GM21381 (cell line): ENCODE data around the gene DNMT3A.
A peak's percentile ranks its signal among the peaks of the same experiment; 100 is the strongest.

Experiments used
- ATAC-seq: cut with Tn5 transposase; IDR thresholded peaks from one replicate; pipeline ENCODE4 v1.9.1; 2021; ENCODE audit warnings: mild to moderate bottlenecking, moderate library complexity; ENCODE audit not compliant: unreplicated experiment

The DNMT3A gene

DNA sequence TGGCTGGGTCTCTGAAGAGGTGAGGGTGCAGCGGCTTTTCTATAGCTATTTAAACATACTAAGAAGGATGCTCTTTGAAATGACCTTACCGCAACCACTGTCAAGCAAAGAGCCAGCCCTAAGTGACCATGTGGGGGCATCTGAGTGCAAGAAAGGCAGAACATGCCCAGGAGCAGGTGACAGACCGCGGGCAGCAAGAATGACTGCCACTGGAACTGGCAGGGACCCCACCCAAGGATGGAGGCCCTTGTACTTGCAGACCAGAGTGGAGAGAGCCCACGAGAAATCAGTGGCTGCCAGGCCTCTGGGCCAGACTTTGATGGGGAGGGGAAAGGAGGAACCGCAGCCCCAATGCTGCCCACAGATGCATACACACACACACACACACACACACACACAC is 33.1 kb downstream of the DNMT3A start:
- ATAC-seq, result no peak

DNA sequence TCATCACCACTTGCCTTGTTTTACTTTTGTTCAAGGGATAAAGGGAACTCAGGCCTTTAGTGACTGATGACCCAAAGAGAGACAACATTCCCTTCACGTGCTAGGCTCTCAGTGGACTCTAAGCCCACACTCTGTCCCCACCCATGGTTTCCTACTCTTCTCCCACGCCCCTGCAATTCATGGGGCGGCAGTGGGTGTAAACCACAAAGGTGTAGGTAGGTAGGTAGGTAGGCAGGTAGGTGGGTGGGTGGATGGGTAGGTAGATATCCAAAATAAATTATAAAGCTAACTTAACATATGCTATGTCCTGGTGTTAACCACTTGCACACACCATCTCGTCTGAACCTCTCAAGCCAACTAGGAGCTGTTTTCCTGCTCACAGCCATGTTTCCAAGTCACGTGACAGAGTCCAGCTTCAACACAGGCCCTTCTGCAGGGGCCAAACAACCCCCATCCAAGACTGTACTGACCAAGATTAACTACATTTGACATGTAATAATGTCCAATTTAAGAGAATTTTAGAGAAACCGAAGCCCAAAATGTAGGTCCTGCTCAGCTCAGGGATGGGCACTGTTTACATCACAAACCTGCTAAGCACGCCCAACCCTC is 33.7 kb downstream of the DNMT3A start:
- ATAC-seq, result no peak

DNA sequence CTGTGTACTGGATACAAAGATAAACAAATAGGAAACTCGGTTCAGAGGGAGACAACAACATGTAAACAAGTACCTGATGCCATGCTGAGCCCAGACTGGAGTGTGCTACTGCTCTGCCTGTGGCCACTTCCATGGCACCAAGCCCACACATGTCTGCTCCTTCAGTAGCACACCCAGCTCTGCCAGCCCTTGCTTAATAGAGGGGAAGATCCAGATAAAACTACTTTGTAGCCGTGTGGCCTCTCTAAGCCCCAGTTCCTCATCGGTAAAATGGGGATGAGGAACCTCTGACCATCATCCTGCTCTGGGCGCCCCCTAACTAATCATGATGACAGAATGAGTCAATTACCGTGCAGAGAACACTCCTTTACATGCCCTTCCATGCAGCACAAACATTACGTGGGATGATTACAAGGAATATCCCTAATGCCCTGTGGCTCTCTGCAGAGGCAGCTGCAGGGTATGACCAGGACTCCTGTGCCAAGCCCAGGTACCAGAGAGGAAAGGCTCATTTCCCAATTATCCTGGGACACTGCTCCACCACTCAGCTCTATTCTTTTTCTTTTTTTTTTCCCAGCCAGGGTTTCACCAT is 34.9 kb downstream of the DNMT3A start:
- no peak for ATAC-seq

DNA sequence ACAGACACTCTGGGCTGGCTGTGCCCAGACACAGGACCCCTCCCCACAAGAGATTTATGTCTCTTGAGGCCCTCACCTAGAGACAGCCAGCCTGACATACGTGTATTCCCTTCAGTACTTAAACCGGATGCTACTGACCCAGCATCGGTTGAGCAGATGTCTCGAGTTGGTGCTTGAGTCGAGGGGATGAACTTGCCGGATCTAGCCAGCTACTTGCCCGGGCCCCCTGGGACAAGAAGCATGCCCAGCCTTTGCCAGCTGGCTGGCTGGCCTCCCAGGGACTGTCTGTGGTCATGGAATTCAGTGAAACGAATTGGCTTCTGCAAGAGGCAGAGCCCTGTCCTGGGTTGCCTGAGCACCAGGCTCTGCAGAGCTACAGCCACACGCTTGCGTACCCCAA is 36.0 kb downstream of the DNMT3A start:
- no peak for ATAC-seq

DNA sequence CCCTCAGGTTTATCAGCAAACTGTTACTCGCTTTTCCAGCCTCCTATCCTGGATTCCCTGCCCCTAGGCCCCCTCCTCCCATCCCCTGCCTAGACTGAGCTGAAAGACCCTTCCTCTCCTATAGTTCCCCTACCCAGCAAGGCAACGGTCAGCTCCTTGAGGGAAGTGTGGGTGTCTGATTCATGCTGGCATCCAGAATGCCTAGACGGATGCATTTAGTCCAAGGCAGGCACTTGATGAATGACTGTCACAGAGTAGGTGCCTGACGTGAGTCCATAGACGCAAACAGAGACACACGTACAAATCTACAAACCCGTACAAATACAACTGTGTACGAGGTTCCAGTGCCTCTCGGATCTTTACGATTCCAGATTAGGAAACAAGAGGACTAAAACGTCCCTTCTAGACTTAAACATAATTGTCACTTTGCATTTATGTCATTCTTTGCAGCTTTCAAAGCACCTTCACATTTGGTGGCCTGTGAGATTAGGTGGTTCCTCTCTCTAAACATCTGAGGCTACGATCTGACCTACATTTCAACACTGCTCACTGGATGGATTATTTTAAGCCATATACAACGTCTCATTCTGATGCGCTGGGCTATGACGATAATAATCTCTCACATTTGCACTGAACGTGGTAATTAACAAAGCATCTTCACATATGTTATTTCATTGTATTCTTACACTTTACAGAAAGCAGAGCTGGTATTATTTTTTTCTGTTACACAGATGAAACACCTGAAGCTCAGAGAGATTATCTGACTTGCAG is 36.7 kb downstream of the DNMT3A start:
- ATAC-seq, result no peak

DNA sequence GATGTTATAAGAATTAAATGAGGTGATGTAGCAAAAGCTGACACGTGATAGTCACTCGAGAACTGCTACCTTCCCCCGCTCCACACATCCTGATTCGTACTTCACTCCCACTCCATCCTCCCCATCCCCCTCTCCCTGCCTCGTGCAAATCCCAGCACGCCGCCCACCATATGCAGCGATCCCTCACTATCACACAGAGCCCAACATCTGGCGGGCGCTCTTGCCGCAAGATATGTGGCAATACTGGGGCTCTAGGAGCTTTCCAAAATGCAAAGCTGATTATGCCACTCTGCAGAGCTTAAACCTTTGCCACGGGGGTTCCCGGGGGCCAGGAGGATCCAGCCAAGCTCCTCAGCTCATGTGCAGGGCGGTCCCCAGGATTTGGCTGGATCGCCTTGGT is 37.4 kb downstream of the DNMT3A start:
- no peak for ATAC-seq

DNA sequence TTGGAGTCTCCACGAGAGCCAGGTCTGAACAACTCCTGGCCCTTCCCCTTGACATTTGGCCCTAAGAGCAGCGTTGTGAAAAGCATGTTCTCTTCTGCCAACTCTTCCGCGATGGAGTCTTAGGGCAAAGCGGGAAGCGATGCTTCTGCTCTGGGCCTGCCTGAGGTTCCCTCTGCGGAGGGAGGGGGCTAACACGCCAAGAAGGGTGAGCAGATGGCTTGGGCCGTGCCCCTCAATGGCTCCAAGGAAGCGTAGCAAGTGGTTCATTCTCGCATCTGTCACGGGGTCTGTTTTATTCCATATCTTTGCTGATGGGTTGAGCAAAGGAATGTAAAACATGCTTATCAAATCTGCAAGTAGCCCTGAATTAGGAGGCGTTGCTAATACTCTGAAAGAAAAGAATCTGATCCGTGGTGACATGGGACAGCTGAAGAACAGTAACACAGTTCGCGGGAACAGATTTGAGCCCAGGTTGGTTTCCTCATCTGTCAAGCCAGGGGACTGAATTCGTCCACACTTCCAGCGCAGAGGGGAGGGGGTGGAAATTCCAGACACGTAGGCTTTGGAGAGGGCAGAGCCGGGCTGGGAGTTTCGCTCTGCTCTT is 38.0 kb downstream of the DNMT3A start:
- no peak for ATAC-seq

DNA sequence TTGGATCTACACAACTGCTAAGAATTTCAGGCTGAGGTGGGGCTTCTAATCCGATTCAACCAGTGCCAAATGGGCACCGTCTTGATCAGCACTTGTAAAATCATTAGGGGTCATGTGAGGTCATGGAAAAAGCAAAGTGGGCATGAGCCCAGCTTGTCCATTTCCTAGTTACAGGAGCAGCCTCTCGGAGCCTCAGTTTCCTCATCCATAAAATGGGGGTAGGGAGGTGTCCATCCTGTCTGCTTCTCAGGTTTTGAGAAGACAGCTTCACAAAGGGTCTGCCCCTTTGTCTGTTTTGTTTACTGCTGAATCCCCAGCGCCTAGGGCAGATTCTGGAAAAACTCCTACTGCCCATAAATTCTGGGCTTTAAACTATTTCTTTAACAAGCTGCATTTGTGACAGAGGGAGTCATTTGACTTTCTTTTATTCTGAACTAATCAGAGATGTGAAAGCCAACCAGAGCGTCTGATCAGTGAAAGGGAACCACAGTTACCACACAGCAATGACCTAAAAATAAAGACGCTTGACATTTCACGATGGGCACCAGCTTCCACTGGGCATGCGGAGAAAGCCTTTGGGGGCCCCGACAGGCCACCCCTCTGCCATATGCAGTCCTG is 38.9 kb downstream of the DNMT3A start:
- ATAC-seq, result no peak

DNA sequence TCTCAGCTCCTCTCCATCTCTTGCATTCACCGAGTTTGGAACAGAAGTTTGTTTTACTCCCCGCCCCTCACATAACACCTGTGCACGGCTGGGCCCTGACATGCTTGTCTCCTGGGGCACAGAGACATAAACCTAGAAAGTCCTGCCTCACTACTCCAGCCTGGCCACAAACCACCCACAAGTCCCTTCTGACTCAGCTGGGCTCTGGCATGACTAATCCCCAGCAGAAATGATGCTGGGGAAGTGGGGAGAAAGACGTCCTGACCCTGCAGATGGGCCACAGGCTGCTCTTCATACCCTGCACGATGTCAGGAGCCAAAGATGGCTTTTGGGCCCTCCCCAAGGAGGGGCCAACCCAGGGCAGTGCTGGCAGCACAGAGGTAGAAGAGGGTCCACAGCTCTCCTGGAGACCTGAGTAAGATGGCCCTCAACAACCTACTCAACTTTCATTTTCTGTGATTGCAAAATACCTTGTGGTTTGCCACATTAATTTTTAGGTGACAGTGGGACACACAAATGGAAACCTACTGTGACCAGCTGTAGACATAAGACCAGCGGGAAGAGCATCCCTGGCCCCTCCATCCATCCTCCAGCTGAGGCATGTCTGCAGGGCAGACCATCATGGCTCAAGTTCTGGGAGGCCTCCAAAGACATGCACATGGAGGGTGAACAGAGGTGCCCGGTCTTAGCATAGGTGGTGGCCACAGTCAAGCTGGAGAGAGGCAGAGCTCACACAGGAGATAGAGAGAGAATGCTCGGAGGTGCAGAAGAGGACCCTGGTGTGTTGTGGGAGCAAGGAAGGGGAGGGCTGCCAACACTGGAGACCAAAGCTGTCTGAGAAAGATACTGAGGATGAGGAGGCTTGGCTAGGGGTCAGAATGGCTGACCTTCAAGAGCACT is 40.0 kb downstream of the DNMT3A start:
- ATAC-seq, result peak; percentile 95

DNA sequence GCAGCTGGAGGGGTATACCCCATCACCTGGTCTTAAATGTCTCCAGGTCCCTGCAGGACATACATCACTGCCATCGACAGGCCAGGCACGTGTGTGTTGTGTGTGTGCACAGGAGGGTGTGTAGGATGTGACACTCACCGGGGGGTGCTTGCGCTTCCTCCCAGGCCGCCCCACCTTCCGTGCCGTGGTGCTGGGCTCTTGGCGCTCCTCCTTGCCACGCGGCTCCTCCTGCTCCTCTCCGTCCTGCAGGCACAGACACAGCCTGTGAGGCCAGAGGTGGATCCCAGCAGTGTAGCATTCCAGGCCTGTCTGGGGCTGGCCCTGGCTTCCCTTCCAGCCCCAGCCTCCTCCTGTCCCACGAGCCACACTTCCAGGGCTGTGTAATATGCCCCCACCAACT is 41.7 kb downstream of the DNMT3A start:
- ATAC-seq, result no peak

DNA sequence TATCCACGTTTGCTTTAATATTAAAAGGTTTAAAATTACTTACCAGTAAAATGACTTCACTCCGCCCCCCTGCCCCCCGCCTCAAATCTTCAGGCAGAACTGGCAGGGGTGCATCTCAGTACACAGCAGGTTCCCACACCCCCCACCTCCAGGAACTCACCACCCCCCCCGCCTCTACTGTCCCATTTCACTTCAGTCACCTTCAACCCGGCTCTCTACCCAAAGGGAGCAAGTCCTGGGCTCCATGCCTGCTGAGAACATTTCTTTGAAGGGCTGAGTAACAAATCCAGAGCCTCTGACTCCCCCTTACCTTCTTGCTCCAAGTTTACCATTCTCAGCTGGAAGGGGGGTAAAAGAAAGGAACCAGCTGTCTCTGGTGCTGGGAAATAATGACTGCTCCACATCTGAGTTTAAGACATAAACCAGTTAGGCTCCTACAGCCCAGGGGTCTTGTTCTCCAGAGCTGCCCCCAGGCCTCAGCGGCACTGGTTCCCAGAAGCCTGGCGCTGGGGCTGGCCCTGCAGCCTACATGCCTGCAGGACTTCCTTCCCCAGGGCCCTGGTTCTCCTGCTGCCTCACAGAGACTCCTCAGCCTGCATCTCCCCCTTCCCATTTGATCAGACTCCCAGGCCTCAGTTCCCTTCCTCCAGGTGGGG is 42.8 kb downstream of the DNMT3A start:
- ATAC-seq, result no peak

DNA sequence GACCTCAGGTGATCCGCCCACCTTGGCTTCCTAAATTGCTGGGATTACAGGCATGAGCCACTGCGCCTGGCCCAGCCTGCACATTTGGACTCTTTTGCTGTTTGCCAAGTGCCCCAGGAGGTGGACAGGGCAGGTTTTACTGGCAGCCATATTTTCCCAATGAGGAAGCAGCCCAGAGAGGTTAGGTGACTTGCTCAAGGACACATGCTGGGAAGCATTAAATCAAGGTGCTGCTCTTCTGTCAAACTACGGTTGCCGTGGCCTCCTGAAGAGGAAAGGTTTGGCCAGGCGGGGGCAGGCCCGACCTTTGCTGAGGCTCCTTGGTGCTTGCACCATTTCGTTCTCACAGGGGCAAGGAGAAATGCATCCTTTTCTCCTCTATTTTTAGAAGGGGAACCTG is 44.0 kb downstream of the DNMT3A start:
- ATAC-seq, result no peak

DNA sequence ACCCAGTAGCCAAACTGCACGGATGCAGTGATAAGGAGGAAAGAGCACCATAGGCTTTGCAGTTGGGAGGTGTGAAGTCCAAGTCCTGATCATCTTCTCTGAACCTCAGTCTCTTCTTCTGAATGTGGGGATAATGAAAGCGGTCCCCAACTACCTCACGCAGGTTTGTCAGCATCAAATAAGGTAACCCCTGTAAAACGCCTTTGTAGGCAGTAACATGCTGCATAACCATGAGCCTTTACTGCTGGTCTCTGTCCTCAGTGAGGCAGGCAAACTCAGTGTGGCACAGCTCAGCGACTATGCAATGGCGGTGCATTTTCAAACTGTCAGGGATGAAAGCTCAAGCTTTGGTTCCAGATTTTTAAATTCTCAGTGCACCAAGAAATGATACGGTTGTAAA is 46.1 kb downstream of the DNMT3A start:
- ATAC-seq, result no peak

DNA sequence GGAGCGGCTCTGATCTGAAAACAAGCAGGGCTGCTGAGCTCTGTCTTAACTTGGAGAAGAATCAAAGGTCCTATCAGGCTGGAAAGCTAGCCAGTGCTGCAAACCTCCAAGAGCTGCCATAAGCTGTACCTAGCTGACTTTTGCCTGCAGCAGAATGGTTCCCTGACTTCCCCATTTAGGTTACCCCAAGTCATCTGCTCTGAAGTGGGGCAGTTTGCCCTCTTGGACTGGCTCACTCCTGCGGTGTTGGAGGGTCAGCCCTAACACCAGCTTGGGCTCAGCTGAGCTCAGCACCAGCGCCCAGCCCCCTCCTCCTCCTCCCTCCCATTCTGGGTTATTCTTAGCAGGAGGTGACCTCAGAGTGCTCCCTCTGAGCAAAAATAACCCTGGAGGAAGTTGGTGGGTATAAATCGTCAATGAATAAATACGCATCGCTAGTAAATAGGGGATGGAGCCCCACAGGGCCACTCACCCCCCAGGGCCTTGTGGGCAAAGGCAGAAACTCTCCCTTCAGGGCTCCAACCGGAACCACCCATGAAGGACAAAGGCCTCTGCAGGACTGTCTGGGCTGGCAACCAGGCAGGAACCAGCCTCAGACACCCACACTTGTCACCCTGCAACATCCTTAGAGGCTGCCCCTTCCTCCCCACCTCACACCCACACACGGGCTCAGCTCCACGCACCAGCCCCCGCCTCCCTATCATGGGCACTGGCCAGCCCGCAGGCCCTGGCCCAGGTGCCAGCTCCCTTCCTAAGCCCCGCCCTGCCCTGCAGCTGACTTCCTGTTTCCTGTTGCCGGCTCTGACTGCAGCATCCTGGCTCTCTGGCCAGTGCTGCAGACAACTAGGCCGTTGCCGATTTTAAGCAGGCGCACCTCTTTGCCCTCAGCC is 46.9 kb downstream of the DNMT3A start:
- ATAC-seq, result peak; percentile 81

DNA sequence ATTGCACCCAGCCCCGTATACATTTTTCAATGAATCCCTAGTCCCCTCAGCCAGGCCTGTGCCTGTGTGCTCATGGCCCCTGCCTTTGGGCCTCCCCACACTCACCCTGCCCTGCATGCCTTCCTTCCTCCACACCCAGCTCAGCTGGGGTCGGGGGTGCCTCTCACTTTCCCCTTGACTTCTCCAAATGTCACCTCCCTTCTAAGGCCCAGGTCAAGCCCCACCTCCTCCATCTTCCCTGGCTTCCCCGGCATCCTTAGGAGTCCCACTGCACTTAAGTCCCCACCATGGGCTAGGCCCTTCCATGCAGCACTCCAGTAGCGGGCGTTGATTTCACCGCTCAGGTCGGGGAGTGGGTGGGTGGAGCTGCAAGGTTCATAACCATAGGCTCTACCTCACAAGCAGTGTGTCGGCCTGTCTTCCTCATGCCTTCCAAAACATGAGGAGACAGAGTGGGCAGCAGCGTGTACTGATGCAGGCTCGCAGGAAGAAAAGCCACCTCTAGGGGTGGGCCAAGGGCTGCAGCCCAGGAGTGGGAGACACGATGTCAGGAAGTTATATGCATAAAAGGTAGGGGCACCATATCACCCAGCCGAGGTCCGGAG is 47.7 kb downstream of the DNMT3A start:
- peak; percentile 13 for ATAC-seq

DNA sequence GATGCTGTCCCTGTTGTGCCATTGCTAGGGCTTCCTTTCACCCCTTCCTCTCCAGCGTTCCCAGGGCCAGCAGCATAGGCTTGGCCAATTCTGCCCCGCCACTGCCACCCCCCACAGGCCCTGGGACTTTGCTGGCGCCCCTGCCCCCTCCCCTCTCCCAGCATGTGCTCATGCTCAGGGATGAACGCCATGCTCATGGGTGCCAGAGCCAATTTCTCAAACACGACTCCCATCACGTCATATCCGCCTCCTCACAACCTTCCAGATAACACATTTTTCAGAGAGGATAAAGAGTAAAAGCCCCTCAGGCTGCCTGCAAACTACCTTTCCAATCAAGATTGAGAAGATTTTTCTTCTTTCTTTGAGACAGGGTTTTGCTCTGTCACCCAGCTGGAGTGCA is 48.6 kb downstream of the DNMT3A start:
- no peak for ATAC-seq

DNA sequence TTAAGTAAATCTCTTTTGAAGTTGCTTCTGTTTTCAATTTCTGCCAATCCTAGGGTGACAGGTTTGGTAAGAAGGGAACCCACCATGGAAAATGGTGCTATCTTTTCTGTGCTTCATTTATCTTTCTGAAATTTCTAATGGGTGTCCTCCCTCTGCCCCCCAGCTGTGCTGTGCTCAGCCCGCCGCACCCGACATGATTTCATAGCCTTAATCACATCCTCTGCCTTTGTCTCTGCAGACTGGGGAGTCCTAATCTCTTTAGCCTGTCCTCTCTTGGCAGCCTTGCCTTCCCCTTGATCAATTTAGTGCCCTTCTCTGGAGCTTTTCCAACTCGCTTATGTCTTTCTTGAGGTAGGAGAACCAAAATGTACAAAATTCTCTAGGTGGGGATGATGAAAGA is 49.3 kb downstream of the DNMT3A start:
- no peak for ATAC-seq

DNA sequence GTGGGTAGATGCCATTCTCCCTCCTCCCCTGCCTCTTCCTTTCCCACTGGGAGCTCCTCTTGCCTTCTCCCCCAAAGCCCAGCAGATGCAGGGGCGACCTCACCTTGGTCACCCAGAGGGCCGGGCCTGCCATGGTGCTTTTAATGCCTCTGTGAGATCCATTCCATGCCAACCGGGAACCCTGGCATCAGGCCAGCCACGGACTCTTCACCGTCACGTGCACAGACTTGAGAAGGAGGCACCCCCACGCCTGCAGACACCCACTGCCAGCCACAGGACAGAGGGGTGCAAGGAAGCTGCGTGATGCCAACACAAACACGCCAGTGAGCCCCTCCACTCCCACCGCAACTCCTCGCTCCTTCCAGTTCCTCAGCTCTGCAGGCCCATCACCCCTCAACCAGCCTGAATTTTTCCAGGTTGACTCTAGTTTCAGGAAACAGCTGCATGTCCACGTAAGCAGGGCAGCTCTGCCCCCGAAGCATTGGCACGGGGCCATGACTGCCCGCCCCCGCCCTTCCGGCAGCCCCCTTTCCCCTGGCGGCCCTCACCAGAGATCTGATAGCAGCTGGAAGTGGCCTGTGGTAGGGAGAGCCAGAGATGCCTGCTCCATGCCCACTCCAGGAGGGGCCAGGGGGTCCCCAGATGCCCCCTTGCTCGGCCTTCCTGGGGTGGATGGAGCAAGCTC is 50.8 kb downstream of the DNMT3A start:
- ATAC-seq, result no peak
